ENCODE data around the gene CCDC7. TPM values are rescaled to one million over a fixed set of nuclear protein-coding genes. Genes with fewer than 3 reads are reported as not detected.

CCDC7 gene
- total RNA-seq, 1 experiment from 2014 or later = 4.0 TPM

- TF ChIP-seq REST (IDR thresholded peaks at IDR 0.05; ENCODE audit: low read depth) = no peak
- TF ChIP-seq CEBPB (IDR thresholded peaks at IDR 0.05; ENCODE audit: low read depth) = no peak
- no peak for TF ChIP-seq YY1 (IDR thresholded peaks at IDR 0.05; ENCODE audit: extremely low read depth, insufficient replicate concordance, low read depth, low read length)
- no peak for TF ChIP-seq ELF1 (IDR thresholded peaks at IDR 0.05; ENCODE audit: borderline replicate concordance, low read depth)
Observed at GRCh38 chr10:32905466-32905865, 459.5 kb downstream of the CCDC7 start (continued).

- DNase-seq (ENCODE audit: low read depth, low spot score) (no peak), ATAC-seq (no peak)
- Histone ChIP-seq H3K27me3 (ENCODE audit: insufficient read depth, low read length) (no peaks in the 10 kb centered on the region), H3K27ac (ENCODE audit: low read depth, low read length) (no peak overlapping the region), H3K4me2 (ENCODE audit: low read length) (no peak overlapping the region), H3K9me2 (ENCODE audit: insufficient read depth) (no peaks in the 10 kb centered on the region), H3K36me3 (ENCODE audit: control insufficient read depth in 1 of 2, insufficient read depth in 2 of 2, low read length in 2 of 2) (peaks cover 51 to 58% of the 10 kb centered on the region in 2 experiments), H4K20me1 (ENCODE audit: insufficient read depth) (no peaks in the 10 kb centered on the region), H3K9me3 (ENCODE audit: control insufficient read depth in 1 of 2, insufficient read depth in 1 of 2, low read depth in 1 of 2, low read length in 2 of 2) (no peaks in the 10 kb centered on the region), H3K4me1 (ENCODE audit: control insufficient read depth in 1 of 2, insufficient read depth in 2 of 2, low read length in 2 of 2) (no peaks in the 10 kb centered on the region), H3K9ac (ENCODE audit: low read length) (no peak overlapping the region), H2AFZ (ENCODE audit: low read depth, low read length, poor library complexity, severe bottlenecking) (no peak overlapping the region), H3K4me3 (replicated peaks in 1 of 2; ENCODE audit: low read depth in 1 of 2, low read length in 2 of 2) (no peak overlapping the region), H3K79me2 (ENCODE audit: insufficient read depth, low read length) (peaks cover 49% of the 10 kb centered on the region)
- ChIA-PET POLR2A (no interaction called here), RAD21 (ENCODE audit: low non-redundant PET in 1 of 2, low total read pairs in 2 of 2, uncharacterized antibody in 2 of 2, unreplicated experiment in 2 of 2) (no interaction called here), CTCF (no interaction called here)
- no TSS peak for BruUV-seq (replicated peaks)
- intact Hi-C loops (cut with micrococcal nuclease) = no loop called here
- TF ChIP-seq ZFX (IDR thresholded peaks at IDR 0.05) (no peak), CEBPB (IDR thresholded peaks at IDR 0.05; ENCODE audit: low read depth) (no peak), SIN3A (IDR thresholded peaks at IDR 0.05; ENCODE audit: low read depth) (no peak), TCF7L2 (IDR thresholded peaks at IDR 0.05; ENCODE audit: borderline replicate concordance, extremely low read depth, insufficient read depth, insufficient read length) (no peak), ZBTB33 (IDR thresholded peaks at IDR 0.05; ENCODE audit: extremely low read depth, insufficient replicate concordance, low read length) (no peak), EZH2phosphoT487 (IDR thresholded peaks at IDR 0.05; ENCODE audit: borderline replicate concordance) (no peak), POLR2A (IDR thresholded peaks at IDR 0.05; ENCODE audit: borderline replicate concordance, extremely low read depth, insufficient read depth, insufficient read length) (no peak), ELF1 (IDR thresholded peaks at IDR 0.05; ENCODE audit: borderline replicate concordance, low read depth) (no peak), CBX3 (IDR thresholded peaks at IDR 0.05; ENCODE audit: low read depth) (no peak), YY1 (IDR thresholded peaks at IDR 0.05; ENCODE audit: extremely low read depth, insufficient replicate concordance, low read depth, low read length) (no peak), JUND (IDR thresholded peaks at IDR 0.05) (no peak), SRF (IDR thresholded peaks at IDR 0.05; ENCODE audit: low read depth) (no peak), FOSL1 (IDR thresholded peaks at IDR 0.05; ENCODE audit: low read depth) (no peak), ATF3 (IDR thresholded peaks at IDR 0.05) (no peak), SP1 (IDR thresholded peaks at IDR 0.05; ENCODE audit: low read depth) (no peak), ZNF274 (IDR thresholded peaks at IDR 0.05; ENCODE audit: low read depth, low read length) (no peak)
Observed at GRCh38 chr10:32906595-32906994, 460.7 kb downstream of the CCDC7 start.
